Type B pancreatic cell (in vitro differentiated cells): ENCODE results near the gene CARMIL3. TPM values are rescaled to one million over a fixed set of nuclear protein-coding genes. Genes with fewer than 3 reads are reported as not detected.

Experiments
- DNase-seq: peaks from one replicate; pipeline ENCODE4 v3.0.0; 2021; ENCODE audit warnings: mixed read lengths; ENCODE audit not compliant: unreplicated experiment; ENCODE audit errors: extremely low spot score
- H3K27ac Mint-ChIP-seq: 2 replicates; pipeline ENCODE4 v1.8.0; 2021; ENCODE audit warnings: mild to moderate bottlenecking, mixed read lengths
- H3K27me3 Mint-ChIP-seq: 2 replicates; pipeline ENCODE4 v1.8.0; 2021; ENCODE audit warnings: mixed read lengths
- H3K36me3 Mint-ChIP-seq: 2 replicates; pipeline ENCODE4 v1.8.0; 2021; ENCODE audit warnings: mixed read lengths
- H3K4me1 Mint-ChIP-seq: one replicate; pipeline ENCODE4 v1.8.0; 2021; ENCODE audit warnings: mixed read lengths; ENCODE audit not compliant: unreplicated experiment
- H3K4me3 Mint-ChIP-seq: 2 replicates; pipeline ENCODE4 v1.8.0; 2021; ENCODE audit warnings: mild to moderate bottlenecking, mixed read lengths
- H3K9me3 Mint-ChIP-seq: 2 replicates; pipeline ENCODE4 v1.8.0; 2021; ENCODE audit warnings: mixed read lengths
- total RNA-seq: library from RNA; stranded (reverse); gene quantifications from 2 replicates; pipeline ENCODE4 v1.2.1, GENCODE V29; 2021; ENCODE audit warnings: low replicate concordance
- TF ChIP-seq, protein P1 (sequence below): fragments of 200-600 bp; sonication (generic); conservative IDR thresholded peaks from 2 replicates; pipeline ENCODE4 v1.5.0; 2021; ENCODE audit warnings: antibody characterized with exemption, mild to moderate bottlenecking

CARMIL3 gene
- total RNA-seq, 1 donor from 2014 or later: 2.8 TPM

- H3K27me3 Mint-ChIP-seq: no peaks in the 10 kb centered on the region
- no peaks in the 10 kb centered on the region for H3K9me3 Mint-ChIP-seq
- H3K36me3 Mint-ChIP-seq: peaks cover 9% of the 10 kb centered on the region
- peaks cover 18% of the 10 kb centered on the region for H3K4me1 Mint-ChIP-seq
- TF ChIP-seq, protein P1, sequence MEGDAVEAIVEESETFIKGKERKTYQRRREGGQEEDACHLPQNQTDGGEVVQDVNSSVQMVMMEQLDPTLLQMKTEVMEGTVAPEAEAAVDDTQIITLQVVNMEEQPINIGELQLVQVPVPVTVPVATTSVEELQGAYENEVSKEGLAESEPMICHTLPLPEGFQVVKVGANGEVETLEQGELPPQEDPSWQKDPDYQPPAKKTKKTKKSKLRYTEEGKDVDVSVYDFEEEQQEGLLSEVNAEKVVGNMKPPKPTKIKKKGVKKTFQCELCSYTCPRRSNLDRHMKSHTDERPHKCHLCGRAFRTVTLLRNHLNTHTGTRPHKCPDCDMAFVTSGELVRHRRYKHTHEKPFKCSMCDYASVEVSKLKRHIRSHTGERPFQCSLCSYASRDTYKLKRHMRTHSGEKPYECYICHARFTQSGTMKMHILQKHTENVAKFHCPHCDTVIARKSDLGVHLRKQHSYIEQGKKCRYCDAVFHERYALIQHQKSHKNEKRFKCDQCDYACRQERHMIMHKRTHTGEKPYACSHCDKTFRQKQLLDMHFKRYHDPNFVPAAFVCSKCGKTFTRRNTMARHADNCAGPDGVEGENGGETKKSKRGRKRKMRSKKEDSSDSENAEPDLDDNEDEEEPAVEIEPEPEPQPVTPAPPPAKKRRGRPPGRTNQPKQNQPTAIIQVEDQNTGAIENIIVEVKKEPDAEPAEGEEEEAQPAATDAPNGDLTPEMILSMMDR: no peak
- DNase-seq: no peak
- no peak overlapping the region for H3K4me3 Mint-ChIP-seq
- no peak overlapping the region for H3K27ac Mint-ChIP-seq
Observed at GRCh38 chr14:24098229-24098926, 46.6 kb downstream of the CARMIL3 start.

GRCh38 chr14:24098927-24099813, 47.4 kb downstream of the CARMIL3 start:
- Mint-ChIP-seq H3K27me3 (no peaks in the 10 kb centered on the region), H3K27ac (no peak overlapping the region), H3K4me1 (peaks cover 14% of the 10 kb centered on the region), H3K4me3 (no peak overlapping the region), H3K9me3 (no peaks in the 10 kb centered on the region), H3K36me3 (peaks cover 9% of the 10 kb centered on the region)
- TF ChIP-seq, protein P1: no peak
- DNase-seq: no peak

GRCh38 chr14:24100197-24100981, 48.6 kb downstream of the CARMIL3 start:
- H3K27me3 Mint-ChIP-seq: no peaks in the 10 kb centered on the region
- peaks cover 11% of the 10 kb centered on the region for H3K36me3 Mint-ChIP-seq

GRCh38 chr14:24100982-24101494, 49.2 kb downstream of the CARMIL3 start:
- TF ChIP-seq, protein P1: no peak
- Mint-ChIP-seq H3K4me3 (no peak overlapping the region), H3K27ac (no peak overlapping the region), H3K36me3 (peaks cover 7% of the 10 kb centered on the region), H3K4me1 (peaks cover 4% of the 10 kb centered on the region), H3K9me3 (no peaks in the 10 kb centered on the region), H3K27me3 (no peaks in the 10 kb centered on the region)
- DNase-seq: no peak

More at GRCh38 chr14:24100197-24100981, 48.6 kb downstream of the CARMIL3 start:
- Mint-ChIP-seq H3K27ac (no peak overlapping the region), H3K4me1 (peaks cover 8% of the 10 kb centered on the region), H3K9me3 (no peaks in the 10 kb centered on the region), H3K4me3 (no peak overlapping the region)
- TF ChIP-seq, protein P1: no peak
- no peak for DNase-seq

DNA sequence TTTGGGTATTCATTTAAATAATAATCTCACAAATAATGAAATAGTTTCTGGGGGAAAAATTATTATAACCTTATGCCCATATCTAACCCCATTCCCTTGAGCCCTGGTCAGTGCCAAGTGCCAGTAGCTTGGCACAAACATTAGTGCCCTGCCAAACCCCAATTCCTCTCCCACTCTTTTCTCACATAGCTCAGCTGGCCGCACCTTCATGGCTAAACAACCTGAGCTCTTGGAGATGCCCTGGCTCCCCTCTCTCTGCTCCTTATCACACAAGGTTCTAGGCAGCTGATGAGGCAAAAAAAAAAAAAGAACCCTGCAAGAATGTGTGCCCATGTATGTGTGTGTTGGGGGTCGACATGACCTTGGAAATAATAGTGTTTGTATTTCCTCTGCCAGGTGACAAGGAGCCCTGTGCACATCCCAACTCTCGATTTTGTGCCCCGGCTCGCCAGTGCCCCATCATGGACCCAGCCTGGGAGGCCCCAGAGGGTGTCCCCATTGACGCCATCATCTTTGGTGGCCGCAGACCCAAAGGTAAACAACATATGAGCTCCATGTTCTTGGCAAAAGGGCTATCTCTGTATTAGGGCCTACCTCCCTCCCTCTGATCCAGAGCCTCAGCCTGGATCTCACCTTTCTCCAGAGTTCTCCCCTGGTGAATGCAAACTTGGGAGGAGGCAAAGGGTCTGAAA, 50.7 kb downstream of the CARMIL3 start:
- Mint-ChIP-seq H3K9me3 (no peaks in the 10 kb centered on the region), H3K4me3 (no peak overlapping the region), H3K27me3 (no peaks in the 10 kb centered on the region), H3K4me1 (no peaks in the 10 kb centered on the region), H3K36me3 (peaks cover 7% of the 10 kb centered on the region), H3K27ac (no peak overlapping the region)
- DNase-seq: no peak
- TF ChIP-seq, protein P1: no peak
